Inflammatory macrophage treated with lipopolysaccharide for 4 hours (primary cell): ENCODE measurements around the gene MYOCOS.
"Not testable (repeated sequence)": the region's sequence is repeated elsewhere in the genome, so short reads cannot be mapped to it uniquely, and the experiment has no call there.

Experiments used
- DNase-seq: peaks from one replicate; pipeline ENCODE4 v3.0.0-alpha.2; 2020

Gene MYOCOS

DNA sequence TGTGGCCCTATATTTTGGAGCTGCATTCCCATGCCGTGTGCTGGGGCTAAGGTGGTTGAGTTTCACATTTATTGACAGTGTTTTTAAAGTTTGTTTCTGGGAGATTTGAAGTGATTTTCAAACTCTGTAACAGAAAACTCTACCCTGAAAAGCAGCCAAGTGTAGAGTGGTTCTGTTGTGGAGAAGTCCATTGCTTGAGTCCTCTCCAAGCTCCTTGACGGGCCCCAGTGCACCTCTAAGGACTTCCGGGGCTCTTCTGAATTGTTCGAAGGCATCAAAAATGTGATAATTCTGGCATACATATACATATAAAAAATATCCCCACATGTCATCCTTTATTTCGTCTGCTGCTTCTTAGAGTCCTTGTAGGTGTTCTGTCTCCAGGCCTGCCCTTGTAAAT, 5.0 kb downstream of the MYOCOS start:
- no peak for DNase-seq

DNA sequence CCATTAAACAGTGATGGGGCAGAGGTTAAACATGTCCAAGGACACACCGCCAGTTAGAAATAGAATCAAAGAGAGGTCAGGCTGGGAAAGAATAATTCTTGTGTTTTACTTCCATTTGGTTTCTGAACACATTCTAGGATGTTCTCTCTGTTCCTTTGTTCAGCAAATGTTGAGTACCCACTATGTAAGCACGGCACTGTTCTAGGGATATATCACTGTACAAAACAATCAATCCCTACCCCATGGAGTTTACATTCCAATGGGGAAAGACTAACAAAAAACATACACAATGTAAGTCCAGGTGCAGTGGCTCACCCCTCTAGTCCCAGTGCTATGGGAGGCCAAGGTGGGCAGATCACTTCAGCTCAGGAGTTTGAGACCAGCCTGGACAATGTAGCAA, 6.2 kb downstream of the MYOCOS start:
- no peak for DNase-seq

DNA sequence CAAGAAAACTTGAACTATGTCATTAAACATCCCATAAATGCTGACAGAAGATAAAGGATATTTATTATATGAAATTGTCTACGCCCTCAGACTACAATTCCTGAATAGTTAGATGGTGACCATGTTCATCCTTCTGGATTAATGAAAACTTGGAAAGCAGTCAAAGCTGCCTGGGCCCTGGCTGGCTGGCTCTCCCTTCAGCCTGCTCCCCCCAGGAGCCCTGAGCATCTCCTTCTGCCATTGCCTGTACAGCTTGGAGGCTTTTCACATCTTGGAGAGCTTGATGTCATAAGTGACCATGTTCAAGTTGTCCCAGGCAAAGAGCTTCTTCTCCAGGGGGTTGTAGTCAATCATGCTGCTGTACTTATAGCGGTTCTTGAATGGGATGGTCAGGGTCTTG, 13.6 kb downstream of the MYOCOS start:
- no peak for DNase-seq

DNA sequence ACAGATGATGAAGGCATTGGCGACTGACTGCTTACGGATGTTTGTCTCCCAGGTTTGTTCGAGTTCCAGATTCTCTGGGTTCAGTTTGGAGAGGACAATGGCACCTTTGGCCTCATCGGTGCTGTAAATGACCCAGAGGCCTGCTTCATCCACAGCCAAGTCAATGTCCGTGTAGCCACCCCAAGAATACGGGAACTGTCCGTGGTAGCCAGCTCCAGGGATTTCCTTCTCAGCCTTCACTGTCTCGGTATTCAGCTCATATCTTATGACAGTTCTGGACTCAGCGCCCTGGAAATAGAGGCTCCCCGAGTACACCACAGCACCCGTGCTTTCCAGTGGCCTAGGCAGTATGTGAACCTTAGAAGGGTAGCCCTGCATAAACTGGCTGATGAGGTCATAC, 14.1 kb downstream of the MYOCOS start:
- DNase-seq, result no peak

DNA sequence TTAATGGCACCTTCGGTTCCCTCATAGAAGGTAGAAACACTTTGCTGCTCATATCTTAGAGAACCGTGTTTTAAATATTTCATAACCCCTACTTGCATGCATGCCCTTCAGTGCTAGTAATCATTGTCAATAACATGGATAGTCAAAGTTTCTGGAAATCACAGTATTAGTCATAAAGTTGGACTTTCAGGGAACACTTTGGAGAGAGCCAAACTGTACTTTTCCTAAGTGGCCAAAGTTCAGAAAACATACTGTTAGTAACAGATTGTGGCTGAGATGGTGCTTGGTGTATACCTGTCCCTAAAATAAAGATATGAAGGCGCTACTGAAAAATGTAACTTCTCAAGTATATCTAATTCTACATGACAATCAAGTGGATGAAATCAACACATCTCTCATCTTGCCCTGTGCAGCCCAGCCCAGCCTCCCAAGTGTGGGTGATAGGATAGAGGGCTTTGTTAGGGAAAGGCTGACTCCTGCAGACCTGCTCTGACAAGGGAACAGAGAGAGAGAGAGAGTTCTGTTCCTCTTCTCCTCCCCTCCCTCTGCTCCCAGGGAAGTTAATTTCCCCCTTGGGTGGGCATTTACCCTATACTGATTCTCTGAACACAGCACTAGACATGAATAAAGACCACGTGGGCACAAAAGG, 16.0 kb downstream of the MYOCOS start:
- no peak for DNase-seq

DNA sequence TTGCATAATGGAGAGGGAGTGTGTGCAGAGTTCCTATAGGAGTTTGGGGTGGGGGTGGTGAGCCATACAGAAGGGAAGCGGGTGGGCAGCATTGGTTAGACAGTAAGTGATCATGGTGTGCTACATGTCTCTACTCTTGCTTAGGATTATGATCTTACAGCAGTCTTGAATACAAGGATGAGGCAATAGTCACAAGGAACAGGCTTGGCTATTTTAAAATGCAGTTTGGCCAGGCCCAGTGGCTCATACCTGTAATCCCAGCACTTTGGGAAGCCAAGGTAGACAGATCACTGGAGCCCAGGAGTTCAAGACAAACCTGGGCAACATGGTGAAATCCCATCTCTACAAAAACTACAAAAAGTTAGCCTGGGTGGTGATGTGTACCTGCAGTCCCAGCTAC, 18.2 kb downstream of the MYOCOS start:
- no peak for DNase-seq

DNA sequence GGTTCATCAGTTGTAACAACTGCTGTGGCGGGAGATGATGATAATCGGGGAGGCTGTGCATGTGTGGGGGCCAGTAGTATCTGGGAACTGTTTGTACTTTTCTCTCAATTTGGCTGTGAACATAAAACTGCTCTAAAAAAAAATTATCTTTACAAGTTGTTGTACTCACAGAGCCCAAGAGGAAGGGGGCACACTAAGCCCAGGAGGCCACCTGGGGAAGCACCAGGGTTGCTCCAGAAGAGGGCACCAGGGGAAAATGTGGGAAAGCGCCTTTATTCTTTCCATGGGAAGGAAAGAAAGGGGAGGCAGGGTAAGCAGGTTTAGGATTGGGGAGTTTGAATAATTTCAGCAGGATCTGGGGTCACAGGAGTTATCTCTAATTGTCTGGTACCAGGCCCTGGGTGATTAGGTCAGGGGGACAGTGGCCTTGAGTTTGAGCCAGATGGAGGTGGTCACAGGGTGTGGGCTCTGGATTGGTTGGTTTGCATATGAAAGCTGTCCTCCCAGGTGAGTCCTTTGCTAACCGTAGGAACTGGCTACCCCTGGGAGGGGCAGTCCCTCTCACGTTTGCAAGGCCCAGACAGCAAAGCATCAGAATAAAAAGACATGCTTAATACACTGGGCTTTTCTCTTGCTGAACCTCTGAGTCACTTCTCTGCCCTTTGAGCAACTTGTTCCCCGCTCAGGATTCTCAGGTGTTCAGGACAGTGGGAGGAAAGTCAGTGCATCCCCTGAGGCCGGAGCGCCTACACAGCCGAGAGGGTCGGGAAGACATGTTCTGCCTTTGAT, 19.2 kb downstream of the MYOCOS start:
- DNase-seq, result no peak

DNA sequence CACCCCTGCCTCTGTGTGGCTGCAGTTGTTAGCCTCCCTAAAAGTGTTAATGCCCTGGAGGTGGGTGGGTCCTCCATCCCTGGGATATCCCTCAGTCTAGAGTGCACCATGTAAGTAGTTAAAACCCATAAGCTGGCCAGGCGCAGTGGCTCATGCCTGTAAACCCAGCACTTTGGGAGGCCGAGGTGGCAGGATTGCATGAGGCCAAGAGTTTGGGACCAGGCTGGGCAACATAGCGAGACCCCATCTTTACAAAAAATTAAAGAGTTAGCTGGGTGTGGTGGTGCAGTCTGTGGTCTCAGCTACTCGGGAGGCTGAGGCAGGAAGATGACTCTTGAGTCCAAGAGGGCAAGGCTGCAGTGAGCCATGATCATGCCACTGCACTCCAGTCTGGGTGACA, 20.2 kb downstream of the MYOCOS start:
- no peak for DNase-seq

DNA sequence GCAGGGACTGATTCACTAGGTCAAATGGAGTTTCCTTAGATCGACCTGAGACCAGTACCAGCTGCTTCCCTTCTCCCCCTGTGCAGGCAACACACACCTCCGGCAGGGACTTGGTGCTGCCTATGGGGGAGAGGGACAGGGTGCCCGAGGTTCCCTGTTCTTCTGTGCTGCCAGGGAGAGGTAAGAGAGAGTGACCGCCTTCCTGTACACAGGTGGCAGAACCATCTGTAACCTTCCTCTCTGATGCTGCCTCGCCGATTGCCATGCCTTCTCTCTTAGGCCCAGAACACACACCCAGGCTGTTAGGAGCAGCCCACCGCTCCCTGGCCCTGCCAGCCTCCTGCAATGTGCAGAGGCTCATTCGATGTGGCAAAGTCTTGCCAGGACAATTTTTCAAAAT, 21.1 kb downstream of the MYOCOS start:
- no peak for DNase-seq

DNA sequence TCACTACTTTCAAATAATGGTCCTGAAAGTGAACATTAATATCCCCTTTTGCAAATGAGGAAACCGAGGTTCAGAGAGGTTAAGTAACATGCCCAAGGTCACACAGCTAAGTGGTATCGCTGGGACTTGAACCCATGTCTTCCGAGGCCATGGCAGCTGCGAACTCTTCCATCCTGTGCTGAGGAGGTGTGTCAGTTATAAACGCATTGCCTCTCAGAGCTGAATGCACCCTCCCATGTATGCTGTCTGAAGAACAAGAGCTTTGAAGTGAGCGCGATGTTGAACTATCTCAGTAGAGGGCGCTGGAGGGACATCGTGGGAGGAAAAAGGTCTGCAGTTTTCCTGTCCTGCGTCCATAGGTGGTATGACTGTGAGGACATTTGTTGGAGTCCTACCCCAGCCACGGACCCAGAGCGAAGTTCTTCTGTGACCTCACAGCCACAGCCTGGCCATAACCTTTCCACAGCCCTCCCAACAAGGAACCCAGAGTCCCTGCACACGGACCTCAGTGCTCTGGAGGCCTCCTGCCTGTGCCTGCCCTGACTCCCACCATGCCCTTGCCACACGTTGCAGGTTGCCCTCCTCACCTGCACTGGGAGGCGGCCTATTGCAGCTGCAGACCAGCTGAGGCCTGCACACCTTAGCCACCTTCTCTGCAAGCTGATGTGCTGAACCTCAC, 22.9 kb downstream of the MYOCOS start:
- DNase-seq, result peak; percentile 65

DNA sequence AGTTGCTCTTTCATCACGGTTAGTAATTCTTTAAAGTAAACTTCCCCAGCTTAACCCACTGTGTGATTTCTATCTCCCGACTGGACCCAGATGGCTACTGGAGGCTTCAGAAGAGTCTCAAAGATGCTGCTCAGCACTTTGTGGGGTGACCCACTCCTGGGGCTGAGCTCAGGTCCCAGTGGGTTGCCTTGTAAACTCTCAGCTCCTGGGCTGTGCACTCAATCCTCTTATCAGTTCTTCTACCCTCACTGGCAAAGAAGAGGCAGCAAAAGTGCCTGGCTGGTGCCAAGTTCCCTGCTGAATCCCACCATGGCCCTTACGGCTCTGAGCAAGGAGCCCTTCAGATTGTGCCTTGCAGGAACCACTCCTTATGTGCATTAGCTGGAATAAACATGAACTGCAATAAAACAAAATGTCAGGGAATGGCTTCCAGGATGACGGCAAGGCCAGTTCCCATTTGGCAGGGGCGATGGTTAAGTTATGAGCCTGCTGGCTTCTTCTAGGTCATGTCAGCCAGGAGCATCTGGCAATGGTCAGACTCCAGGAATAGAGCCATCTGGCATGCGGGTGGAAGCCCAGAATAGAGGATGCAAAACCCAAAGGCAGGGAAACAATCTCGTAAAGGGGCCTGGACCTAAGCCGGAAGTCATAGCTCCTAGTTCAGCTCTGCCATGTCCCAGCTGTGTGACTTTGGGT, 23.7 kb downstream of the MYOCOS start:
- no peak for DNase-seq

DNA sequence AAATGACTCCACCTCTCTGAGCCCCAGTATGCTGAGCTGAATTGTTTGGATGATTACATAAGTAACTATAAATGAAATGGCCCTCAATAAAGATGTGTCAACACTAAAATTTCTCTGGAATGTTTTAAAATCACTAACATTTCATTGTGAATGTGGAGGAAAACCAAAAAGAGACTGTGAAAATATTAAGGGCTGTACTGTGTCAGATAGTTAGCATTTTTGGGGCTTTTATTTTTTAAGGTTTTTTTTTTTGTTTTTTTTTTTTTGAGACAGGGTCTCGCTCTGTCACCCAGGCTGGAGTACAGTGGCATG, 24.2 kb downstream of the MYOCOS start:
- no peak for DNase-seq

DNA sequence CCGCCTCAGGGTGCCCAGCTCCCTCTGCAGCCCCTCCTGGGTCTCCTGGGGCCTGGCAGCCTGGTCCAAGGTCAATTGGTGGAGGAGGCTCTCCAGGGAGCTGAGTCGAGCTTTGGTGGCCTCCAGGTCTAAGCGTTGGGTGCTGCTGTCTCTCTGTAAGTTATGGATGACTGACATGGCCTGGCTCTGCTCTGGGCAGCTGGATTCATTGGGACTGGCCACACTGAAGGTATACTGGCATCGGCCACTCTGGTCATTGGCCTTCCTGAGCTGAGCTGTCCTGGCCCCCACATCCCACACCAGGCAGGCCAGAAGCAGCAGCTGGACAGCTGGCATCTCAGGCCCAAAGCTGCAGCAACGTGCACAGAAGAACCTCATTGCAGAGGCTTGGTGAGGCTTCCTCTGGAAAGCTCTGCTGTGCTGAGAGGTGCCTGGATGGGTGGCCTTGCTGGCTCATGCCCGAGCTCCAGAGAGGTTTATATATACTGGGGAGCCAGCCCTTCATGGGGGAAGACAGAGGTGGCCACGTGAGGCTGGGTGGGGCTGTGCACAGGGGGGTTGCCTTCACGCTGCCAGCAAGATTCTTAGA, 30.3 kb downstream of the MYOCOS start, which contains the start of gene MYOC:
MYOC (minus strand) TSS at position 455 of the 589 bp plus-strand sequence; CDS start at position 378, 77 bp downstream.
- no peak for DNase-seq

DNA sequence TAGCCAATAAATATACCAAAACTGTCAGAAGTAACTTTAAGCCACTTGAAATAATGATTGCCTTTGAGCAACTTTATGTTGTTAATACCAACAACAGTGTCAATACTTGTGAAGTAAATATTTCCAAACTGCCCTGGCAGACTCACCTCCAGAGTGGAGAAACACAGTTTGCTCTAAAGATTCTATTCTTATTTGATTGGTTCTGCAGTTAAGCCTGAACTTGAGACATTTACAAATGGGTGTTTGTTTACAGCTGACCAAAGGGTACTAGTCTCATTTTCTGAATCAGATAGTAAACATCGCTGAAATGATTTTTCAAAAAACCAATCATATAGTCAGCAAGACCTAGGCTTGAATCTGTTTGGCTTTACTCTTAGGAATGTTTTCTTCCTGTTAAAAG, 31.8 kb downstream of the MYOCOS start:
- DNase-seq, result no peak

DNA sequence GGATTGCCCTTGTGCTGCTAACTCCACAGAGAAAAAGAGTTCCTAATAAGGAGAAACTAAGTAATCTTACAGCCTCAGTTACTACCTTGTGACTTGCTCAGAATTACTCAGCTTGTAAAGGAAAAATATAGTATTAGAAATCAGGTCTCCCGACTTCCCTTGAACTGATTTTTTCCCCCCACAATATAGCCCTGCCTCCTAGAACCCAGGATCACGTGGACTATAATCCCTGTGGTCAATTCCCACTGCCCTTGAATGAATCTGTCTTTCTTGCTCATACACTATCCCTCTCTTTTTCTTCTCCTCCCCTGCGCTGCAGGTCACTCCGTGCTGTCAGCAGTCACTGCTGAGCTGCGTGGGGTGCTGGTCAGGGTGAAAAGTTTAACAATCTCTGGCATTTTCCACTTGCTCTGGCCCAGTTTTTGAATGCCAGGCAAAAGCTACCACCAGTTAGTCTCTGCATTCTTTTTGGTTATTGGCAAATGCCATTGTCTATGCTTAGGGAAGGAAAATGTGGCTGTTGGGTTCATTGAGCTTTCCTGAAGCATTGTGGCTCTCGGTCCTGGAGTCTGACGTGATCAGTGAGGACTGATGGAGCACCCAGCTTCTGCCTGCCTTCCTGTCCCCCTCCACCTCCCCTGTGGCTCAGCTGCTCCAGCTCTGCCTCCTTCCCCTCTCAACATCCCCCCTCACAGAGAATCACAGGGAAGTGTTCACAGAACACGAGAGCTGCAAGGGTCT, 32.3 kb downstream of the MYOCOS start:
- no peak for DNase-seq

DNA sequence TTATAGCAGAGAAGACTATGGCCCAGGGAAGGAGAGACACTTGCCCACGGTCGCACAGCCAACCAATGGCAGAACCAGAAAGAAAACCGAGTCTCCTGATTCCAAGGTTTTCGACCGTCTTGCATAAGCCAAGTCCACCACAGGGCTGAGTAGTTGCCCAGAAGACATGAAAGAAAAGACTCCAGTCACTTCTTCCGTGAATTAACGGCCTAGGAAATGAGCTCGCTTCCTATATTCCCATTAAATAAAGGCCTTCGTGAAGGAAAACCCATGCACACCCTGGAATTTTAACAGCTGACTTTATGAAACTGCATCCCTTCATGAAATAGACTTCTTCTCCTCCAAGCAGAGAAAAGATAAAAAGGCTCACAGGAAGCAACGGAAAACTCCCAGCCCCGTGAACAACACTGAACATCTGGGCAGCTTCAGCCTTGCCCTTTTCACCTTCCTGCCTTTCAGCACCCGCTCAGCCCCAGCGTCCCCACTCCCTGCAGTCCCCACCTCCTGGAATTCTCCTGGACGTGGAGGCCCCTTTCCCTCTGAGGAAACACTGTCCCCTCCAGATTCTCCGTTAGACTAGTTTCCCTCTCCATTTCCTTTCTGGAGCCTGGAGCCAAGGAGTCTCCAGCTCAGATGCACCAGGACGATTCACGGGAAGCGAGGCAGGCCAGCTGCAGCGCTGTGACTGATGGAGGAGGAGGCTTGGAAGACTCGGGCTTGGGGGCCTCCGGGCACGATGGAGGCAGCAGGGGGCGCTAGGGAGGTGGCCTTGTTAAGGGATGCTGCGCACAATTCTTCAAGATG, 33.1 kb downstream of the MYOCOS start:
- peak; percentile 53 for DNase-seq

DNA sequence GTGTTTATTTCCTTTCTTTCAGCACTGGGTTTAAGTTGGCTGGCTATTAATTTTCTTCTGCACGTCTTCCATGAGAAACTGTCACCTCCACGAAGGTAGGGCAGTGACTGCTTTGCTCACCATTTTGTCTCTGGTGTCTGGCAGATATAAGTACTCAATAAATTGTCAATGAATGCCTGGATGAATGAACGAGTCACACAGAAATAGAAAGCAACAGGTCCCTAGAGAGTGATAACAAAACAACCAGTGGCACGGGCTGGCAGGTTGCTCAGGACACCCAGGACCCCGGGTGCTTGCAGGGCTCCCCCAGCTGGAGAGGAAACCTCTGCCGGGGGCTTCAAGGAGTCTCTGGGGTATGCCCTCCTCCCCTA, 33.7 kb downstream of the MYOCOS start:
- DNase-seq, result no peak

DNA sequence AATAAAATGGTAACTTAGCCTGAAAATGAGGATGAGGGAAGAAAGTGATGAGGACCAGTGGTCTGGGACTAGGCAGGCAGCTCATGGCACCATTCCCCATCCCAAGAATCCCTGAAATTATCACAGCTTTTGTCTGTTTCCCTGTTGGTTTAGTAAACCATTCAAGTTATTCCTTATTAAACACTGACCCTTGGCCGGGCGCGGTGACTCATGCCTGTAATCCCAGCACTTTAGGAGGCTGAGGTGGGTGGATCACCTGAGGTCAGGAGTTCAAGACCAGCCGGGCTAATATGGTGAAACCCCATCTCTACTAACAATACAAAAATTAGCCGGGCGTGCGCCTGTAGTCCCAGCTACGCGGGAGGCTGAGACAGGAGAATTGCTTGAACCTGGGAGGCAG, 34.2 kb downstream of the MYOCOS start:
- not testable (repeated sequence) for DNase-seq

DNA sequence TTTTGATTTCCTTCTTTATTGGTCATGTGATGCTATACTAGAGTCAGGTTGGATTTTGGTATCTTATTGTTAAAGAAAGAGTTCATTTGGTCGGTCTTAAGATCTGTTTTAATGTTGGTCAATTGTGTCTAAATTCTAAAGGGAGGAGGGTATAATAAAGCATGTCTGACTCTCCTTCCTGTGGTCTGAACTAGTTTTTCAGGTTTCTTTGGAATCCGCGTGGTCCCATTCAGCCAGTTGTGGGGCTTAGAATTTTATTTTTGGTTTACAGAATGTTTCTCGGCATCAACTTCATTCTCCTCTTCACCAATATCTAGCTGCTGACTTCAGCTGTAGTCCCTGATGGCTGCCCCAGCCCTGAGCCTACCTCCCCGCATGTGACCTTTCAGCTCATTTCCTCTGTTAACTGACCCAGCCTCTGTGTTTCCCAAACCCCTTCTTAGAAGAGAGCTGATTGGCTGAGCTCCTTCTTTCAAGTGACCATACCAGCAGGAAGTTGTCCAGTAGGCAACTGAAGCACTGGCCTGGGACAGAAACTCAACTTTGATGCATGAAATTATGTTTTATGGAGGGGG, 39.1 kb downstream of the MYOCOS start:
- DNase-seq, result no peak

DNA sequence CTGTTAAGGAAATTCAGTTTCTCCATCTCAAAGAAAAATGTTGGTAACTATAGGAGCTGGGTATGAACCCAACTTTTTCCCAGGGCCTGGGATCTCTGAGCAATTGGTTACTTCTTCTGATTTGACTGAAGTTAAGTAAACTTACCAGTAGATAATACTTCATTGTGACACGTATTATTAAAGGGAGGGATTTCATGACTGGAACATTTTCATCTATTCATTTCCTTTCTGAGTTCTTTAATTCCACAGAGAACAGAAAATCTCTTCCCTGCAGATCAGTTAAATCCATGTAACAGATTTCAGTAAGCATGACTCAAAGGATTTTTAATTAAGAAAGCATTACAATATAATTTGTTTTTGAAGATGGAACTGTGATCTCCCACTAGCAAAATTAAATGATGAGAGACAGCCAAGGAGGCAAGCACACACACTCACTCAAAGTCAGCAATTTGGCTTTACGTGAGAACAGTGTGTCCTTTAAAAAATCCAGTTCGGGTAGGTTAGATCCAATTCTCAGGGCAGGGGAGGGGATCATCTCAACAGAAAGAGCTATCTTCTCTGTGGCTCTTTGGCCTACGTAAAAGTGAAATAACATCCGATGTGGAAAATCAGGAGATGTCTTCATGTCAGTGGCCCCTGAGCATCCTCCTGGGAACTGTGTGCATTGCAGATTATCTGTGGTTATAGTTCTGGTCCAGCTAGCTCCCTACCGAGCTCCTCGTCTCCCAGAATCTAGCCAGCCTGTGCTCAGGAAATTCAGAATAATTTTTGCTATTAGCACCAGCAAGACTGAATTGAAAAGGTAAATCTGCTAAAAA, 41.2 kb downstream of the MYOCOS start:
- DNase-seq, result no peak
